BE2C (cell line): Measurements from ENCODE around the gene TRDN.

Experiments
- DNase-seq: peaks from one replicate; pipeline ENCODE4 v3.0.0-alpha.2; 2020
- H3K27me3 ChIP-seq: fragments of 250-450 bp; sonication (Bioruptor Pico); 2 replicates; pipeline ENCODE4 v1.5.1; 2020; ENCODE audit warnings: mild to moderate bottlenecking
- H3K36me3 ChIP-seq: fragments of 250-450 bp; sonication (Bioruptor Pico); 2 replicates; pipeline ENCODE4 v1.5.1; 2020; ENCODE audit warnings: mild to moderate bottlenecking
- H3K4me1 ChIP-seq: fragments of 250-450 bp; sonication (Bioruptor Pico); 2 replicates; pipeline ENCODE4 v1.5.1; 2020
- H3K4me3 ChIP-seq: 2 replicates; pipeline ENCODE4 v1.5.1; 2011; ENCODE audit warnings: low read depth, low read length
- H3K9me3 ChIP-seq: fragments of 250-450 bp; sonication (Bioruptor Pico); 2 replicates; pipeline ENCODE4 v1.5.1; 2020
- TF ChIP-seq, protein P1 (sequence below): IDR thresholded peaks from 2 replicates; pipeline ENCODE4 v1.5.1; 2012; ENCODE audit warnings: mild to moderate bottlenecking, low read depth, low read length

TRDN gene

DNA sequence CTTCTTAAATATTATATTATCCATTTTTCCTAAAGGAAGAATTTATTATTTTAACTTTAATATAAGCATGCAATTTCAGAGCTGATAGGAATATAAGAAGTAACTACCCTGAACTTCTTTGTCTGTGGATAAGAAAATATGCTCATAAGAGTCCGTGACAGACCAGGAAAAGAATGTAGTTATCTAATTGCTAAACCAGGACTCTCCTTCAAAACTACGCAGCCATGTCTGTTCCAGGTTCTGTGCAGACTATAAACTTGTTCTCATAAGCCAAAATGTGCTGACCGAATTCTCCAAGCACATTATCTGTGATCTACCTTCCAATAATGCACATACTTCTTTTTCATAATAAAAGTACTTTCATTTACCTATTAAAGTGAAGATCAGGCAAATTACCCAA, 116.5 kb downstream of the TRDN start:
- Histone ChIP-seq H3K4me3 (no peak overlapping the region), H3K27me3 (no peaks in the 10 kb centered on the region), H3K4me1 (no peaks in the 10 kb centered on the region), H3K36me3 (no peaks in the 10 kb centered on the region), H3K9me3 (no peaks in the 10 kb centered on the region; the same call in 1 of the 2 replicates)
- DNase-seq: no peak
- TF ChIP-seq, protein P1, sequence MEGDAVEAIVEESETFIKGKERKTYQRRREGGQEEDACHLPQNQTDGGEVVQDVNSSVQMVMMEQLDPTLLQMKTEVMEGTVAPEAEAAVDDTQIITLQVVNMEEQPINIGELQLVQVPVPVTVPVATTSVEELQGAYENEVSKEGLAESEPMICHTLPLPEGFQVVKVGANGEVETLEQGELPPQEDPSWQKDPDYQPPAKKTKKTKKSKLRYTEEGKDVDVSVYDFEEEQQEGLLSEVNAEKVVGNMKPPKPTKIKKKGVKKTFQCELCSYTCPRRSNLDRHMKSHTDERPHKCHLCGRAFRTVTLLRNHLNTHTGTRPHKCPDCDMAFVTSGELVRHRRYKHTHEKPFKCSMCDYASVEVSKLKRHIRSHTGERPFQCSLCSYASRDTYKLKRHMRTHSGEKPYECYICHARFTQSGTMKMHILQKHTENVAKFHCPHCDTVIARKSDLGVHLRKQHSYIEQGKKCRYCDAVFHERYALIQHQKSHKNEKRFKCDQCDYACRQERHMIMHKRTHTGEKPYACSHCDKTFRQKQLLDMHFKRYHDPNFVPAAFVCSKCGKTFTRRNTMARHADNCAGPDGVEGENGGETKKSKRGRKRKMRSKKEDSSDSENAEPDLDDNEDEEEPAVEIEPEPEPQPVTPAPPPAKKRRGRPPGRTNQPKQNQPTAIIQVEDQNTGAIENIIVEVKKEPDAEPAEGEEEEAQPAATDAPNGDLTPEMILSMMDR: no peak

- DNase-seq: no peak
- Histone ChIP-seq H3K9me3 (no peaks in the 10 kb centered on the region; the same call in 1 of the 2 replicates), H3K4me3 (no peak overlapping the region), H3K36me3 (no peaks in the 10 kb centered on the region), H3K4me1 (no peaks in the 10 kb centered on the region), H3K27me3 (no peaks in the 10 kb centered on the region)
- TF ChIP-seq, protein P1: no peak
Observed at GRCh38 chr6:123519189-123519505, 117.6 kb downstream of the TRDN start.

DNA sequence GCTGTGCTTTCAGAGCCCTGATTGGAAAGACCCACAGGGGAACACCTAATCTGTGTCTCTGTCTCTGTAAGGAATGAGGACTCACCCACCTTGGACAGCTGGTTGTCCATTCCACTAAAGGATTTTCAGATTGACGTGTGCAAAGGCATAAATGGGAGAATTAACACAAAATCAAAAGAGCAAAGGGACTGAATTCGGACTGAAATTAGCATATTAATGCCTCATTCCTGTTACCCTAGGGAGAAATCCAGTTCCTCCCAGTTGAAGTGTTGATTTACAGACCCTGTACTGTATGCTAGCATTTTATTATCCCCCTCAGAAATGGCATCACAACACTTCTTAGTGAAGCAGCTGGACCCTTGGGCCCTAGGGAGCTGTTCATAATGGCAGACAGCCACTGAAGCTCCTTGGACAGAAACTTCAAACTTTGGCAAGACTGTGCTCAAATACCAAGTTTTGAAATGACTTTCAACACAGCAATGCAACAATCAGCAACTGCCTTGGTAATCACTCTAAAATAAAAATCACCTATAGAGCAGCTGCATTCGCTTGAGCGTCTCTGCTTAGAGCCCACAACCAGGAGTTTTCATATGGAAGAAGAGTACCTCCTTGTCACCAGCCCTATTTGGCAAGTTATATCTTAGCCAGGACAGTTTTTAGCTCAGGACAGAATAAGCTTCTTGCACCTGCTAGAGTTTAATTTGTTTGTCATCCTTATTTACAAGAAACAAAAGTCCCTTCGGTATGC, 118.1 kb downstream of the TRDN start:
- H3K36me3 ChIP-seq: no peaks in the 10 kb centered on the region
- TF ChIP-seq, protein P1: no peak
- no peaks in the 10 kb centered on the region for H3K27me3 ChIP-seq
- H3K9me3 ChIP-seq: no peaks in the 10 kb centered on the region
- no peaks in the 10 kb centered on the region for H3K4me1 ChIP-seq
- no peak for DNase-seq
- H3K4me3 ChIP-seq: no peak overlapping the region

GRCh38 chr6:123515715-123516114, 121.0 kb downstream of the TRDN start:
- Histone ChIP-seq H3K36me3 (no peaks in the 10 kb centered on the region), H3K9me3 (no peaks in the 10 kb centered on the region), H3K4me1 (no peaks in the 10 kb centered on the region), H3K27me3 (no peaks in the 10 kb centered on the region), H3K4me3 (no peak overlapping the region)
- no peak for DNase-seq
- TF ChIP-seq, protein P1: no peak

DNA sequence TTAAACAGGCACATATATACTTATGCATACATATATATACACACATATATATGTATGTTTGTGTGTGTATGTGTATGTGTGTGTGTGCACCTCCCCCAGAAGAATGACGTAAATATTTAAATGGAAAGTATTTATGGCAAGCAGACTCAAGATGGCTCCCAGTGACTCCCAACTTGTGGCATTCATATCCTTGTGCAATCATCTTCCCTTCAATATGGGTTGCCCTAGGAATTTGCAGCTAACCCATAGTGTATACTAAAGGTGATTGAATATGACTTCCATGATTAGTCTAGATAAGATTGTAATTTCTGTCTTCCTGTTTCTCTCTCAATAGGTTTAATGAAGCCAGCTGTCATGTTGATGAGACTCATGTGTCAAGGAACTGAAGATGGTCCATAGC, 127.6 kb downstream of the TRDN start:
- no peak for DNase-seq
- H3K27me3 ChIP-seq: no peaks in the 10 kb centered on the region
- H3K9me3 ChIP-seq: no peaks in the 10 kb centered on the region
- TF ChIP-seq, protein P1: no peak
- no peak overlapping the region for H3K4me3 ChIP-seq
- H3K36me3 ChIP-seq: no peaks in the 10 kb centered on the region
- H3K4me1 ChIP-seq: no peaks in the 10 kb centered on the region

DNA sequence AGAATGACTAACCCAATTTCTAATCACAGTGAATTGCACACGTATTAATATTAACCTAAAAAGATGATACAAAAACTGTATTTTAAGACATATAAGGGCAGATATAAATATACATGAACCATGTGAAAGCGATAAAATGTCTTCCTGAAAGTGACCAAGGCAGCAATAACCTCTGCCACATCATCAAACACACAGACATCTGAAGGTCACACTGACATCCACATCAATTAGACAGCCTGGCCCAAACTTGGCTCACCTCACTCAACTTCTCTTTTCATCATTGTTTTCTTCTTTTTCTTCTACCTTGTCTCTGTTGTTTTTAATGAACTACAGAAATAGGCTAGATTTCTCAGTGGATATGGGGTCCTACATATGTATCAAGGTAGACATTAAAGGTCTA, 128.5 kb downstream of the TRDN start:
- TF ChIP-seq, protein P1: no peak
- no peak for DNase-seq
- Histone ChIP-seq H3K27me3 (no peaks in the 10 kb centered on the region), H3K4me3 (no peak overlapping the region), H3K36me3 (no peaks in the 10 kb centered on the region), H3K4me1 (no peaks in the 10 kb centered on the region), H3K9me3 (no peaks in the 10 kb centered on the region)
